Prostate gland (tissue), 2 donors: ENCODE results near the gene KIT. TPM values are rescaled to one million over a fixed set of nuclear protein-coding genes. Genes with fewer than 3 reads are reported as not detected.

Experiments used
- DNase-seq: peaks from one replicate; pipeline ENCODE4 v3.0.0-alpha.2; 2019; ENCODE audit warnings: low spot score
- H3K27ac ChIP-seq, 2 donors: fragments of 200-600 bp; sonication (generic); 2 replicates each; pipeline ENCODE4 v1.5.1; 2017 to 2019
- H3K27me3 ChIP-seq: fragments of 200-600 bp; sonication (generic); replicated peaks from 2 replicates; pipeline ENCODE4 v1.5.1; 2019; ENCODE audit not compliant: insufficient read depth
- H3K36me3 ChIP-seq, 2 donors: fragments of 200-600 bp; sonication (generic); 1 replicate in 1 of 2; 2 replicates in 1 of 2; pipeline versions ENCODE4 v1.5.1 to v1.8.1; 2017 to 2019
- H3K4me1 ChIP-seq: fragments of 200-600 bp; sonication (generic); replicated peaks from 2 replicates; pipeline ENCODE4 v1.5.1; 2019
- H3K4me3 ChIP-seq, 2 donors: fragments of 200-600 bp; sonication (generic); 2 replicates each; pipeline ENCODE4 v1.5.1; 2017 to 2019
- H3K9me3 ChIP-seq: fragments of 200-600 bp; sonication (generic); 2 replicates; pipeline ENCODE4 v1.5.1; 2017
- POLR2A ChIP-seq: fragments of 450-650 bp; IDR thresholded peaks from one replicate; pipeline ENCODE4 v1.6.1; 2016; ENCODE audit warnings: antibody characterized with exemption, mild to moderate bottlenecking
- POLR2AphosphoS5 ChIP-seq: sonication (generic); formaldehyde crosslinking; IDR thresholded peaks from one replicate; pipeline ENCODE4 v1.6.1; 2017; ENCODE audit warnings: antibody characterized with exemption
- WGBS: methylation state at CpG from one replicate; pipeline ENCODE4 v1.1.5; 2018; 5-methylcytosine and 5-hydroxymethylcytosine counted together
- intact Hi-C: fragments of 100-400 bp; cut with DNase I; formaldehyde crosslinking; loops from one replicate; pipeline ENCODE4 v1.14.2; 2022
- total RNA-seq, 2 donors: library from RNA; depleted of rRNA; stranded (reverse); fragments of >200 nt; gene quantifications; one replicate each; pipeline ENCODE4 v1.1.0, GENCODE V29; 2016
- TF ChIP-seq, protein P1 (sequence below), 4 experiments: fragments of 200-600 bp in 2 of 4; fragments of 450-650 bp in 2 of 4; sonication (generic) in 2 of 4; IDR thresholded peaks; 1 replicate in 3 of 4; 2 replicates in 1 of 4; pipeline ENCODE4 v1.5.1; 2016 to 2019; ENCODE audit warnings: antibody characterized with exemption in 4 of 4, mild to moderate bottlenecking in 2 of 4, moderate library complexity in 2 of 4

The KIT gene
- total RNA-seq, 2 donors from 2014 or later, result 4.2 to 8.7 TPM

DNA sequence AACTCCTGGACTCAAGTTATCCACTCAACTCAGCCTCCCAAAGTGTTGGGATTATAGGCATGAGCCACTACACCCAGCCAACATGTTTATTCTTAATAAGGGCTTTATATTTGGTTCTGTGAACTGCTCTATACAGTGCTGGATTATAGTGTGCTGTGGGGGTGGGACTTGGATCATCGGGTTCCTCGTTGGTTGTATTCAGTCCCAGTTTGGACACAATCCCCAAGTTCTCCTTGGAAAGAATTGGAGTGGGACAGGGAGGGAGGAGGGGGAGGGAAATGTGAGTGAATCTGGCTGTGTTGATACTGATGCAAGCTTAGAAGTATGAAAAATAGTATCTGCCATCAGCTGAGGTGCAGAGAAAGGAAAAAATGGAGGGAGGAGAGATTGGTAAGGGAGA, 121.3 kb downstream of the KIT start:
- intact Hi-C loops, result no loop called here
- TF ChIP-seq, protein P1, sequence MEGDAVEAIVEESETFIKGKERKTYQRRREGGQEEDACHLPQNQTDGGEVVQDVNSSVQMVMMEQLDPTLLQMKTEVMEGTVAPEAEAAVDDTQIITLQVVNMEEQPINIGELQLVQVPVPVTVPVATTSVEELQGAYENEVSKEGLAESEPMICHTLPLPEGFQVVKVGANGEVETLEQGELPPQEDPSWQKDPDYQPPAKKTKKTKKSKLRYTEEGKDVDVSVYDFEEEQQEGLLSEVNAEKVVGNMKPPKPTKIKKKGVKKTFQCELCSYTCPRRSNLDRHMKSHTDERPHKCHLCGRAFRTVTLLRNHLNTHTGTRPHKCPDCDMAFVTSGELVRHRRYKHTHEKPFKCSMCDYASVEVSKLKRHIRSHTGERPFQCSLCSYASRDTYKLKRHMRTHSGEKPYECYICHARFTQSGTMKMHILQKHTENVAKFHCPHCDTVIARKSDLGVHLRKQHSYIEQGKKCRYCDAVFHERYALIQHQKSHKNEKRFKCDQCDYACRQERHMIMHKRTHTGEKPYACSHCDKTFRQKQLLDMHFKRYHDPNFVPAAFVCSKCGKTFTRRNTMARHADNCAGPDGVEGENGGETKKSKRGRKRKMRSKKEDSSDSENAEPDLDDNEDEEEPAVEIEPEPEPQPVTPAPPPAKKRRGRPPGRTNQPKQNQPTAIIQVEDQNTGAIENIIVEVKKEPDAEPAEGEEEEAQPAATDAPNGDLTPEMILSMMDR (IDR thresholded peaks at IDR 0.05), result no peak
- no peak for TF ChIP-seq POLR2A
- TF ChIP-seq POLR2AphosphoS5, result no peak
- DNase-seq, result no peak
- 60% methylated on average over 2 of the region's 2 CpGs for WGBS
- Histone ChIP-seq H3K4me1 (no peaks in the 10 kb centered on the region), H3K4me3 (no peak overlapping the region), H3K27me3 (no peaks in the 10 kb centered on the region), H3K9me3 (no peaks in the 10 kb centered on the region), H3K27ac (no peak overlapping the region), H3K36me3 (no peaks in the 10 kb centered on the region)

DNA sequence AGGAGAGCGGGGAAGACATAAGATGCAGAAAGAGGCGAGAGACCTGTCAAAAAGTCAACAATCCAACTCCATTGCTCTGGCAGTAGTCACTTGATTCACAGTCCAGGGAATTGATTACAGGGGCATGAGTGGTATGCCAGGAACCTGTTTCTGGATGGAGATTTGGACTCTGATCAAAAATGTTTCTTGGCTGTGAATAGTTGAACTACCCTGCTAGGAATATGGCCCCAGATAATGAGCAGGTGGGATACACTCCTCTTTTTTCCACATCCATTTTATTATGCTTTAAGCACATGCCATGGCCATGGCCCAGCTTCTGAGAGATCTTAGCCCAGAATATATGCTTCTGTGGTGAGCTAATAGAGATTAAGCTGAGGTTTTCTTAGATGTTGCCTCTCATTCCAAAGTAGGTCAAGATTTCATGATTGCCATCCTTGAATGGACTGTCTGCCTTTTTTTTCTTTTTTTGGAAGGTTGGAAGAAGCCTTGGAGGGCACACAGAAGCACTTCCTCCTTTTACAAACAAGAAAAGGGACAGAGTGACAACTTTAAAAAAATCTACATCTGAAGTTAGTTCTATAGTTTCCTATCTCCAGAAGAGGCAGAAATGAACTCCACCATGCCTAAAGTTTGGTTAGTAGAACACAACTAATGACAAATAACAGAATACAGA, 121.9 kb downstream of the KIT start:
- DNase-seq, result no peak
- H3K4me1 ChIP-seq, result no peaks in the 10 kb centered on the region
- no peak overlapping the region for H3K27ac ChIP-seq
- H3K36me3 ChIP-seq, result no peaks in the 10 kb centered on the region
- TF ChIP-seq, protein P1 (IDR thresholded peaks at IDR 0.05), result no peak
- no peak for TF ChIP-seq POLR2AphosphoS5
- TF ChIP-seq POLR2A, result no peak
- intact Hi-C loops, result loop anchor here (10.0 kb wide), 1 partner anchor 185 kb away; no protein-coding TSS in a partner anchor
- WGBS, result 84% methylated on average over 2 of the region's 2 CpGs
- no peaks in the 10 kb centered on the region for H3K27me3 ChIP-seq
- no peaks in the 10 kb centered on the region for H3K9me3 ChIP-seq
- H3K4me3 ChIP-seq, result no peak overlapping the region

DNA sequence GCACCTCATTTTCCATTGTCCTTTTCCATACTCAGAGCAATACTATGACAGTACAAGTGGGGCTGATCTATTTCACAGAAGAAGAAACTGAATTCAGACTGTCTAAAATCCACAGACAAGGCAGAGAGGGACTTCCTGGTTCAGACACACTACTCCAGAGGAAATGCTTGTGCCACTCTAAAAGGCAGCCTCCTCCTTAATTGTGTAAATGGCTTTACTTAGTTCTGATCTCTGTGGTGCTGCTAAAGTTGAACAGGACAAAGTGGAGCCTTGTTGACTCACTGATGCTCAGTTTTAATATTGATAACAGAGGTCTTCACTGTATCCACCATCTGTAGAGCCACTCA, 122.4 kb downstream of the KIT start:
- no peak for TF ChIP-seq POLR2AphosphoS5
- TF ChIP-seq, protein P1 (IDR thresholded peaks at IDR 0.05), result no peak
- TF ChIP-seq POLR2A, result no peak
- no peaks in the 10 kb centered on the region for H3K4me1 ChIP-seq
- no peaks in the 10 kb centered on the region for H3K27me3 ChIP-seq
- intact Hi-C loops, result loop anchor here (10.0 kb wide), 1 partner anchor 185 kb away; no protein-coding TSS in a partner anchor
- no peak overlapping the region for H3K27ac ChIP-seq
- H3K36me3 ChIP-seq, result no peaks in the 10 kb centered on the region
- H3K9me3 ChIP-seq, result no peaks in the 10 kb centered on the region
- no peak for DNase-seq
- H3K4me3 ChIP-seq, result no peak overlapping the region

DNA sequence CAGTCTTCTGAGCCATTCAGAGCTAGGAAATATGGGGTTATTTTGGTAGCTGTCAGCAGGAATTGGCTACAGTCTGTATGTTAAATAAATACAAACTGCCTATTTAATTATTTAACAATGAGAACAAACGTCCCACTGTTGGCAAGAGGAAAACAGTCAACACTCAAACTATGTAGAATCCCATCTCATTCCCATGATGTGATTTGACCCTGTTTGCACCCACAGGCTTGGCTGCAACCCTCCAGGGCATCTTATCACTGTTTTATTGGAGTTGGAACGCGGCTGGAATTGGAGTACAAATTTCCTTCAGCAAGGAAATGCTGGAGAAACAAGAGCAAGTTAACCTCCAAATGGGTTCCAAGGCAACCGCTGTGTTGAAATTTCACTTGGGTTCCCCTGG, 124.0 kb downstream of the KIT start:
- peak; percentile 24 for DNase-seq
- Histone ChIP-seq H3K27me3 (no peaks in the 10 kb centered on the region), H3K36me3 (no peaks in the 10 kb centered on the region), H3K4me1 (no peaks in the 10 kb centered on the region), H3K27ac (no peak overlapping the region), H3K4me3 (no peak overlapping the region), H3K9me3 (no peaks in the 10 kb centered on the region)
- intact Hi-C loops, result loop anchor here (10.0 kb wide), 1 partner anchor 183 kb away; no protein-coding TSS in a partner anchor
- 26% methylated on average over 4 of the region's 4 CpGs for WGBS
- TF ChIP-seq POLR2AphosphoS5 (peak; percentile 36), POLR2A (no peak)

DNA sequence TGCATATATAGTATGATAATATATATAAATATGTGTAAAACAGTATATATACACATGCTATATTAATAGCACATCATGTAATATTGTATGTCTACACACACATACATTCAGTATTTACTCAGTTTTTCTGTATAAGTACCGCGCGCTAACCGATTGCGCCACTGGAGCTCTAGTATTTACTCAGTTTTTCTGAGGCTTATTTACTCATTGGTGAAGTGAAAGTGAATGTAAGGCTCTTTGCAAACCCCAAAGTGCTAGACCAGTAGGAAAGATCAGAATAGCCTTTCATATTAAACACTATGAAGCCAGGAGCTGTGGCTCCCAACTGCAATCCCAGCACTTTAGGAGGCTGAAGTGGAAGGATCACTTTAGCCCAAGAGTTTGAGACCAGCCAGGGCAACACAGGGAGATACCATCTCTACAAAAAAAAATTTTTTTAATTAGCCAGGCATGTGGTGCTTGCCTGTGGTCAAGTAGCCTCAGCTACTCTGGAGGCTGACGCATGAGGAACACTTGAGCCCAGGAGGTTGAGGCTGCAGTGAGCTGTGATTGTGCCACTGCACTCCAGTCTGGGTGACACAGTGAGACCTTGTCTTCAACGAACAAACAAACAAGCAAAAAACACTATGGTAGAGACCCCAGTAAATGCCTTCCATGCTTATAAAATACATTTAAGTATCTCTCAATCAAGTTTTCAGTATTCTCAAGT, 125.8 kb downstream of the KIT start:
- TF ChIP-seq POLR2A (no peak), POLR2AphosphoS5 (no peak)
- TF ChIP-seq, protein P1 (IDR thresholded peaks at IDR 0.05), result no peak
- intact Hi-C loops, result loop anchor here (10.0 kb wide), 1 partner anchor 181 kb away; no protein-coding TSS in a partner anchor
- Histone ChIP-seq H3K4me3 (no peak overlapping the region), H3K36me3 (no peaks in the 10 kb centered on the region), H3K9me3 (no peaks in the 10 kb centered on the region), H3K27me3 (no peaks in the 10 kb centered on the region), H3K27ac (no peak overlapping the region), H3K4me1 (no peaks in the 10 kb centered on the region)
- DNase-seq, result no peak
- WGBS, result 86% methylated on average over 7 of the region's 7 CpGs
